Cardiac septum (tissue), 1 donor: Measurements from ENCODE around the gene CDC42BPG. TPM values are rescaled to one million over a fixed set of nuclear protein-coding genes. Genes with fewer than 3 reads are reported as not detected.

Experiments used
- DNase-seq: peaks from one replicate; pipeline ENCODE4 v3.0.0-alpha.2; 2020; ENCODE audit warnings: low spot score
- intact Hi-C: fragments of 100-400 bp; cut with DNase I; formaldehyde crosslinking; loops from one replicate; pipeline ENCODE4 v1.14.0; 2022
- long read RNA-seq: library from polyadenylated mRNA; unstranded; transcript quantifications from one replicate; pipeline ENCODE4 v2.0.0, GENCODE V29; 2021
- total RNA-seq: library from RNA; stranded (reverse); fragmentation: NEBNext Ultra II Directional; extraction: Animal tissue kit (Norgen Biotek cat#: 25700); gene quantifications from one replicate; pipeline ENCODE4 v1.2.1, GENCODE V29; 2021
- donor health status: DM: no; HTN: no; CAD: no.

Gene CDC42BPG, protein sequence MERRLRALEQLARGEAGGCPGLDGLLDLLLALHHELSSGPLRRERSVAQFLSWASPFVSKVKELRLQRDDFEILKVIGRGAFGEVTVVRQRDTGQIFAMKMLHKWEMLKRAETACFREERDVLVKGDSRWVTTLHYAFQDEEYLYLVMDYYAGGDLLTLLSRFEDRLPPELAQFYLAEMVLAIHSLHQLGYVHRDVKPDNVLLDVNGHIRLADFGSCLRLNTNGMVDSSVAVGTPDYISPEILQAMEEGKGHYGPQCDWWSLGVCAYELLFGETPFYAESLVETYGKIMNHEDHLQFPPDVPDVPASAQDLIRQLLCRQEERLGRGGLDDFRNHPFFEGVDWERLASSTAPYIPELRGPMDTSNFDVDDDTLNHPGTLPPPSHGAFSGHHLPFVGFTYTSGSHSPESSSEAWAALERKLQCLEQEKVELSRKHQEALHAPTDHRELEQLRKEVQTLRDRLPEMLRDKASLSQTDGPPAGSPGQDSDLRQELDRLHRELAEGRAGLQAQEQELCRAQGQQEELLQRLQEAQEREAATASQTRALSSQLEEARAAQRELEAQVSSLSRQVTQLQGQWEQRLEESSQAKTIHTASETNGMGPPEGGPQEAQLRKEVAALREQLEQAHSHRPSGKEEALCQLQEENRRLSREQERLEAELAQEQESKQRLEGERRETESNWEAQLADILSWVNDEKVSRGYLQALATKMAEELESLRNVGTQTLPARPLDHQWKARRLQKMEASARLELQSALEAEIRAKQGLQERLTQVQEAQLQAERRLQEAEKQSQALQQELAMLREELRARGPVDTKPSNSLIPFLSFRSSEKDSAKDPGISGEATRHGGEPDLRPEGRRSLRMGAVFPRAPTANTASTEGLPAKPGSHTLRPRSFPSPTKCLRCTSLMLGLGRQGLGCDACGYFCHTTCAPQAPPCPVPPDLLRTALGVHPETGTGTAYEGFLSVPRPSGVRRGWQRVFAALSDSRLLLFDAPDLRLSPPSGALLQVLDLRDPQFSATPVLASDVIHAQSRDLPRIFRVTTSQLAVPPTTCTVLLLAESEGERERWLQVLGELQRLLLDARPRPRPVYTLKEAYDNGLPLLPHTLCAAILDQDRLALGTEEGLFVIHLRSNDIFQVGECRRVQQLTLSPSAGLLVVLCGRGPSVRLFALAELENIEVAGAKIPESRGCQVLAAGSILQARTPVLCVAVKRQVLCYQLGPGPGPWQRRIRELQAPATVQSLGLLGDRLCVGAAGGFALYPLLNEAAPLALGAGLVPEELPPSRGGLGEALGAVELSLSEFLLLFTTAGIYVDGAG (N-terminal part only)
- 1.2 TPM for total RNA-seq
- long read RNA-seq, result 0 reads

DNA sequence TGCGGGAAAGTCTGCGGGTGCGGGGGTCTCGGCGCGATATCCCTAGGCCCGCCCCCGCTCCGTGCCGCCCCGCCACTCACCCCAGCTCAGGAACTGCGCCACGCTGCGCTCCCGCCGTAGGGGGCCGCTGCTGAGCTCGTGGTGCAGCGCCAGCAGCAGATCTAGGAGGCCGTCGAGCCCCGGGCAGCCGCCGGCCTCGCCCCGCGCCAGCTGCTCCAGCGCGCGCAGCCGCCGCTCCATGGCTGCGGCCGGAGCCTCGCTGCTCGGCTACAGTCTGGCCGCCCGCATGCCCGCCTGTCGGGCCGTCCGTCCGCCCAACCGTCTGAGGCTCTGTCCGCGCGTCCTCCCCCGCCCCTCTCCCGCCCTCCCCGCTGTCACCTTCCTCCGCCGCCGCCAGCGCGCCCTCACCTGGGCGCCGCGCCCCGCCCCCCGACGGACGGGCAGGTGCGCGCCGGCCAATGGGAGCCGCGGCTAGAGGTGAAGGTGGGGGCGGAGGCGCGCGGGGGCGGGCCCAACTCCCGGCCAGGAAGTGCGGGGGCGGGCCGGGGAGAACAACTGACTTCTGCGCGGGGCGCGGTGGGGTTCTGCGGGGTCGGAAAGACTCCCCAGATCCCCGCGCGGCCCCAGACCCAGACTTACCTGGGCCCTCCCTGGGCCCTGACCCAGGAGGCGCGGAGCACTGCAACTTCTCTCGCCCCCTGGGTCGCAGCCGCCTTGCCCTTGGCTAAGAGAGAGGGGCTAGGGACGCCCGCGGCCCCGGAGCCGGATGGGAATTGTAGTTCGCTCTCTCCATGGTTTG lies at the start of gene CDC42BPG:
Gene CDC42BPG (minus strand): TSS at position 324 of the 799 bp plus-strand sequence. CDS start 84 bp downstream, at position 240.
- no peak for DNase-seq
- intact Hi-C loops, result loop anchor here (5.0 to 10.0 kb wide), 2 partner anchors 168 to 230 kb away; partner anchors contain the start of gene ARL2

DNA sequence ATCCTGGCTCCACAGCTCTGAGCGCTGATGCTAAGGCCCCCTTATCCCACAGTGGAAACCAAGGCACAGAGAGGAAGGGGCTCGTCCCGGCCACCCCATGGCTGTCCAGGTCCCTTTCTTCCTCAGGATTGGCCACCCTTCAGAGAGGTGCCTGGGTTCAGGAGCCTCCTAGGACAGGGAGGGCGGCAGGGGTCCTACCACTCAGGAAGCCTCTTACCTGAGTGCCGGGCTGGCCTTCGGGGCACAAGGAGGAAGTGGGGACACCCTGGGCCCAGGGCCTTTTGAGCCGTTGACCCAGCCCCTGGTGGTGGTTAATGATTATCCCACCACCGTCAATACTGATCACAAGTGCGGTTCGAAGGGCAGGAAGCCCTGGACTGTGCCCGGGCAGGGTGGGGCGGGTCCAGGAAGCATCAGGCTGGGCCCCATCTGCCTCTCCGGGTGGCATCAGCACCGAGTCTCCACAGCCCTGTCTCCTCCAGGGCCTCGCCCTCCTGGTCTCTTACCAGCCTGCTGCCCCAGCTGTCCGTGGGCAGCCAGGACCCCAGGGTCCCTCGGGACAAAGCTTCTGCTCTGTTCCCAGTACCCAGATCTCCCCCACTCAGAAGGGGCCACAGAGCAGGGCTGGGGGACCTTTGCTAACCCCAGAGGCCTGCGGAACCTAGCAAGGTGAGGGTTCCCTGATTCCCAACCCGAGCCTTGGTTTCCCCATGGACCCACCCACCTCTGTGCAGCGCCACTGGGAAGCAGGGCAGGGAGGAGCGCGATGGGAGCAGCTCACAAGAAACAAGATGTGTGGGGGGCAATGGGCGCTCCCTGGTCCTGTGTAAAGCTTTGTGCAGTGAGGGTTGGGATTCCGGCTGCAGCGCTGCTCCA lies 49.0 kb upstream of the CDC42BPG start:
- DNase-seq, result no peak
- intact Hi-C loops, result loop anchor here (1.0 kb wide), 1 partner anchor 46 kb away; no protein-coding TSS in a partner anchor

DNA sequence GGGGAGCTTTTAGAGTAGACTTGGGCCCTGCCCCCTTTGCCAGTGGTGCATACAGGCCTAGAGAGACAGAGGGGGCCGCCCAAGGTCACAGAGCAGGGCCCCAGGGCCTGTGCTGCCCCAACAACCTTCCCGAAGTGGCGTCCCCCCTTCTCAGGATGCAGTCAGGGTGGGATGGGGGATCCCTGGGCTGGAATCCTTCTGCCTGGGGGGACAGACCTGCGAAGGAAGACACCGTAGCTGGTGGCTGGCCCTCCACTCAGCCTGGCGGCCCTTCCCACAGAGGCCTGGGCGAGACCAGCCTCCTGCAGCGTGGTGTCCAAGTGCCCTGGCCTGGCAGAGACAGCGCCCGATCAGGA lies 48.4 kb upstream of the CDC42BPG start:
- DNase-seq, result no peak
- intact Hi-C loops, result no loop called here

DNA sequence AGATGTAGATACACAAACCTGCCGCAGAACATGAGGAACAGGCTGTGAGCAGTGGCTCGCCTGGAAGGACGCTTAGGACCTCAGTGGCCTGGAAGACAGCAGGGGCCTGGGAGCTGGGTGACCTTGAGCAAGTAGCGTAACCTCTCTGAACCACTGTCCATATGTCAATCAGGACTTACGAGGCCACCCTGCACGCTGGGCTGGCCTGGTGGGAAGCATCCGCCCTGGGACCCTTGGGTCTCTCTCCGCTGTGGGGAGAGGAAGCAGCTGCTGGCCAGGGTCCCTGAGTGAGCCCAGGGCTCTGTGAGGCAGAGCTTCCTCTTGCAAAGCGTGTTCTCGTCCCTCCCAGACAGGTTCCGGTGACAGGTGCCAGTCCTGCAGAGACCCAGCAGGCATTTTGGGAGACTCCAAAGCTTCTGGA lies 48.0 kb upstream of the CDC42BPG start:
- no peak for DNase-seq
- intact Hi-C loops, result no loop called here

DNA sequence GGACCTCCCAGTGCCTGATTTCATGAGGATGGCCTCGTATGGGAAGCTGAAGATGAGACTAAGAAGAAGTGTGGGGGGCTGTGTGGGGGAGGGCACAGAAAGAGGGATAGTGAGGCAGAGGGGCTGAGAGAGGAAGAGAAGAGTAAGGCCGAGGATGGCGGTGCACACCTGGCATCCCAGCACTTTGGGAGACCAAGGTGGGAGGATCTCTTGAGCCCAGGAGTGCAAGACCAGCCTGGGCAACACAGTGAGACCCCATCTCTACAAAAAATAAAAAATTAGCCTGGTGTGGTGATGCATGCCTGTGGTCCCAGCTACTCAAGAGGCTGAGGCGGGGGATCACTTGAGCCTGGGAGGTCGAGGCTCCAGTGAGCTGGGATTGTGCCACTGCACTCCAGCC lies 47.4 kb upstream of the CDC42BPG start:
- intact Hi-C loops, result no loop called here

DNA sequence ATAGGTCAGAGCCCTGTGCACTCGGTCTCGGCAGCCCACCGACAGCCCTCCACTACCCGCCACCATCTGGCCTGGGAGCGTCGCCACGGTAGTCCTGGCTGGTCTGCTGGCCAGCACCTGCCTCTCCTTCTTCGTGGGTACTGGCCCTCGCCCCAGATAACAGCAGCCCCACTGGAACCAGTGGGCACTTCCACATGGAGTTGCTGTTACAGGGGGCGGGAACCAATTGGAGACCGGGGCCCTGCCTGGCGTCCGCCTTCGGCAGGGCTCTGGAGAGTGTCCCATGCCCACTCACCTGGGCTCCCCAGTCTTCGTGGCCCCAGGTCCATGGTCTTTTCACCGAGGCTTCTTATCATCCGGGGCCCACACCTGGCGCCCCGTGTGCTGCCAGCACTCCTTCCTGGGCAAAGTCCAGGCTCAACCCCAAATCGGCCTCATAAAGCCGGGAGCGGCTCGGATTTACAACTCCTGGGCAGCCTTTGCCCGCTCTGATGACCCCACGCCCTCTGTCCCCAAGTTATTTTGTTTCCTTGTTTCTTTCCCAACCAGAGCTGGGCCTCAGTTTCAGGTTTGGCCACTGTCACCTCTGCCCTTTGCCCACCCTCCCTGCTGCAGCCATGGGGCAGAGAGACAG lies 46.9 kb upstream of the CDC42BPG start:
- intact Hi-C loops, result no loop called here
- DNase-seq, result no peak

More for the DNA sequence above, 47.4 kb upstream of the CDC42BPG start:
- no peak for DNase-seq

DNA sequence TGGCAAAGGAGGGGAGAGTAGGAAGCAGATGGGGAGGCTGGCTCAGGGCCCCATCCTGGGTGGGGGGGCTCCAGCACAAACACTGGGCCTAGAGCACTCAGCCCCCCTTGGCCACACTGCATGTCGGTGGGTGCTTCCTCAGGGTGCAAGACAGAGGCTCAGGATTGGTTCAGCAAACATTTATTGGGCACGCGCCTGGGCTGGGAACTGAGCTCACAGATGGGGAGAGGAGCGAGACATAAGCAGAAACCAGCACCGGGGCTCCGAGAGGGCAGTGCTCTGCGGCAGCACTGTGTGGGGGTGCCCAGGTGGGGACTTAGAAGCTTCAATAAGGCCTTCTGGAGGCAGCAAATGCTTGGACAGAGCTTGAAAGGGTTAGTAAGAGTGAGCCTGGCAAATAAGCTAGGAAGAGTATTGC lies 46.1 kb upstream of the CDC42BPG start:
- no peak for DNase-seq
- intact Hi-C loops, result no loop called here

DNA sequence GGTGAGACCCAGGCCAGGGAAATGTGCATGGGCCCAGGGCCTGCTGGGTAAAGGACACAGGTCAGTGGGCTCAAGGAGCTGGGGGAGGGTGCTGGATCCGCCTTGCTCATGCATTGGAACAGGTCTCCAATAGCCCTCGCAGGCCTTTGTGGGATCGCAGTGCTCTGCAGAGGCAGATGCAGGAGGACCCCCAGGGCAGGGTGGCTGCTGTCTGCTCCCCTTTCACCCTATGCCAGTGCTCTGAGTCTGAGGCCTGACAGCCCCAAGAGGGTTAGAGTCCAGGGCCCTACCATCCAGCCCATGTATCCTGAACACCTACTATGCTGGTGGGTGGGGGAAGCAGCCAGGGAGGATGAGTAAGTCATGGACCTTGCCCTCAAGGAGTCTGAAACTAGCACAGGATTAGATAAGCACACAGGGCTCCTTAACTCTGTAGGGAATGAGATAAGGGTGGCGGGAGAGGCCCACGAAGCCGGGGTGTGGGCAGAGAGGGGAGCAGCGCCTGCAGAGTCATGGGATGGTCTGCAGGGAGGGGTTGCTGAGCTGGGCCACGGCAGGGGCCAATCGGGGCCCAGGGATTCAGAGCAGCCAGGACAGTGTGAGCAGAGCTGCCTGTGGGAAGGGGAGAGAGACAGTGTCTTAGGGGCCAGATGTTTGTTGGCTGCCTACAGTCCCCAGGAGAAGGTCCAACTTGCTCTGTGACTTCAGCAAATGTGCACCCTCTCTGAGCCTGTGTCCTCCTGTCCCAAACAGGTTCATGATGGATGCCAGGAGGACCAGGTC lies 44.5 kb upstream of the CDC42BPG start:
- intact Hi-C loops, result no loop called here
- no peak for DNase-seq

DNA sequence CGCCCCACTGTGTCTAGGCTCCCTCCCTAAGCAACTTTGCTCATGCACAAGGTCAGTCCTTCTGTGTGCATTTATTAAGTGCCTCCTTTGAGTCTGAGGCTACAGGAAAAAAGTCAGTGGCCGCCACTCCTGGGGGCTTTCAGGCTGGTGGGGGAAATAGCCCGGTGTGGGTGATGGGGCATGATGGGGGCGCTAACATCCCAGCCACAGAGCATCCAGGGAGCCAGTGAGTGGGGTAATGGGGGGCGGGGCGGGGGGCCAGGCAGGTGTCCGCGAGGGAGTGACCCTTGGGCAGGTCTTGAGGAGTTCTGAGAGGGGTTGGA lies 43.9 kb upstream of the CDC42BPG start:
- intact Hi-C loops, result no loop called here

DNA sequence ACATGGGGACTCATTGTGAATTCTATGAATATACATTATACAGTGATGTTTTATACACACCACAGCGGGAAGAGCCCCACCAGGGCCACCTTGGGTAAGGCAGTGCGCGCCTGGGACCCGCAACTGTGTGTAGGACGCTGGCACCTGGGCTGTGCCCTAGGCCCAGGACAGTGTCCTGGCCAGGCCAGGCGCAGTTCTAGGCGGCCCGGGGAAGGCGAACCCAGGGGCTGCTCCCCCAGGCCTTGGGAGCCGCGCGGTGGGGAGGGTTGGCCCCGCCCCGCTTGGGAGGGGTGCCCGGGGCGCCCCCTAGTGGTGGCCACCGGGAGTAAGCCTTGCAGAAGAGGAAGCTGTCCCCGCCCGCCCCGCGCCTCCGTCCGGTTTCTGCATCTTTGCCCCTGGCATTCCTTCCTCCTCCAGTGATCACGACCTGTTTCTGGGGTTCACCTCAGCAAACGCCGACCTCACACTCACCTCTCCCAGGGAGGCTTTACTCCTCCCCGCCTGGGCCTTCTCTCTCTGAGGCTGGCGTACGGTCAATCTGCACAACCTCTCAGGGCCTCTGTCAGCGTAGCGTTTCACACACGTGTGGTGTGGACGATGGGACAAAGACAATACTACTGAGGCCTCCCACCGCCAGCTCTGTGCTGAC lies 43.4 kb upstream of the CDC42BPG start:
- intact Hi-C loops, result no loop called here
- peak; percentile 94 for DNase-seq

More for the DNA sequence above, 43.9 kb upstream of the CDC42BPG start:
- no peak for DNase-seq

DNA sequence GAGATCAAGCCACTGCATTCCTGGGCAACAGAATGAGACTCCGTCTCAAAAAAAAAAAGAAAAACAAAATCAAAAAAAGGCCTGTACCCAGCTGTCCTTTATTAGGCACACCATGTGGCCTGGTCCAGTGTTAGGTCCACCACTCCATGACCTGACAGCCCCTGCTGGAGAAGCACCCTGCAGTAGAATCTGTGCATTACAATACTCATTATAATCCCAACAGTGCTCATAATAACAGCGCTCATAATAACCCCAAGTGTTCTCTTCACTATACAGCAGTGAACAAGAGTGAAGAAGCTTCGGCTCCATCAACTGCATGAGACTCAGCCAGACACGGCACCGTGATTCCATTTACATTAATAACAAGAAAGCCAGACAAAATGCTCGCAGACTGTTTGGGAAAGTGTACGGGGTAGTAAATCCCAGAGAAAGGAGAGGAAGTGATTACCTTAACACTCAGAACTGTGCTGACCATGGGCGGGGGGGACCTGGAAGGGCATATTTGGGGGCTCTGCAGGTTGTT lies 42.8 kb upstream of the CDC42BPG start:
- no peak for DNase-seq
- intact Hi-C loops, result no loop called here

DNA sequence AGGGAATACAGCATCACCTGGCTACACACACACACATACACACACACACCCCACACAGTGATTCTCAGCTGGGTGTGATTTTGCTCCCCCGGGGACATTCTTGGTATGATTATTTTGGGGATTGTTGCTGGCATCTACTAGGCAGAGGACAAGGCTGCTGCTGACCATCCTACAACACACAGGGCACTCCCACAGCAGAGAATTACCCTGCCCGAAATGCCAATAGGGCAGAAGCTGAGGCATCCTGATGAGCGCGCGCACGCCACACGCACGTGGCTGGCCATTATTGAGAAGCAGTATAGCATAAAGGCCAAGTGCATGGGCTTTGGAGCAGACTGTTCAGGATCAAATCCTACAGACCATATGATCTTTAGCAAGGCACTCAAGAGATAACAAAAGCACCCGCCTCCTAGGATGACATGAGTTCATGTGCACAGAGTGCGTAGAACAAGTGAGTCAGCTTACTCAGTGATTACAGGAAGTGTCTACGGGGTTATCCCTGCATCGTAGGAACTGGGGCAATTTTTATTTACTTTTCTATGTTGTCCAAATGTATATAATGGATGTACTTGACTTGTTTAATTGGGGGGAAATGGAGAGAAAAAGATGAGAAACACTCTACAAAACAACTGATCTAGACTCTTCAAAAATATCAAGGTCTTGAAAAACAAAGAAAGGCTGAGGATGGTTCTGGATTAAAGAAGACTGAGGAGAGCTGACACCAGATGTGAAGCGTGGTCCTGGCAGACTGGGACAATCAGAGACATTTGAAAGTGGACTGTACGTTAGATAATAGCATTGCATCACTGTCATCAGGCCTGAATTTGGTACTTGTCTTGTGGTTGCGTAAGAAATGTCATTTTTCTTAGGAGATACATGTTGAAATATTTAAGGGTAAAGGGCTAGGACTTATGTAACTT lies 41.2 kb upstream of the CDC42BPG start:
- no peak for DNase-seq
- intact Hi-C loops, result no loop called here

DNA sequence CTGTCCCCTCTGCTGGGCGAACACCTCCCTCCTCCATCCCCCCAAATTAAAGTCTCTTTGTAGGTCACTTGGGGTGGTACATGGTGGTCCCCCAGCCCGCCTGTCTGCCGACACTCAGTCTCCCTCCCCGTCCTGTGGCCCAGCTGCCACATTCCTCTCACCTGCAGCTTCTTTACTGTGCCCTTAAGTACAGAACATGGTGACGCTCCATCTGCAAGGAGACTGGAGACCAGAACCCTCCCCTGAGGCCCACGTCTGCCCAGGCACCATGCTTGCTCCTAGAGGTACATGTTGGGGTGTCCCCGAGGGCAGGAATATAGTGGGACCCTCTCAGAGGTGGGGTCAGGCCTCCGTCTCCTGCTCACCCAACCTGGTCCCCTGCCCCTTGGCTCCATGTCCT lies 39.6 kb upstream of the CDC42BPG start:
- intact Hi-C loops, result no loop called here
- no peak for DNase-seq

DNA sequence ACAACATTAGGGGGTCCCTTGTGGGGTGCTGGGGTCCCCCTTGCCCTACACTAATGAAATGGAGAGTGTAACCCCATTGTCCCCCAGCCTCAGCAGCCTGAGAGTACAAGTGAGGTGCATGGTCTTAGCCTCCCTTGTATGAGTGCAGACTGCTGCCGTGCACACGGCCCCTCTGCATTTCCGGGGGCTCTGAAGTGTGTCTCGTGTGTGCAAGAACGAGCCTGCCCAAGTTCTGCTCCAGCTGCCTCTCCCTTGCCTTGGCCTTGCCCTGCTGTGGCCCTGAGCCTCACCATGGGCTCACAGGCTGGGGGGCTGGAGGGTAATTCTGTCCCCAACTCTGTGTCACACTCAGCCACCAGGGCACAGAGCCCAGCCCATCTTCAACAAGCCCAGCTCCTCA lies 39.1 kb upstream of the CDC42BPG start:
- DNase-seq, result no peak
- intact Hi-C loops, result no loop called here

DNA sequence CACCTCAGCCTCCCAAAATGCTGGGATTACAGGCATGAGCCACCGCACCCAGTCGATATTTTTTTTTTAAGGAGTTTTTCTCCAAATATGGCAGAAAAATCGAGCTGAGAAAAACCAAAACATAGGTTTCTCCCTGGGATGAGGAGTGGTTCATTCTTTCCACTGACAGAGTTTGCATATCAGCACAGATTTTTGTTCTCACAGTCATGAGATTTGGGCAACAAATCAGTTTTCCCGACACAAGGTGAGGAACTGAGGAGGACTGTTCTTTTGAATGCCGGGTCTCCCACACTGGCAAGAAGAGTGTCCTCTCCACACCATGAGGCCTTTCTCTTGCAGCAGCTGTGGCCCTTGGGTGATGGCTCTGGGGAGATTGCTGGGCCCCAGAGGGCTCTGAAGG lies 37.8 kb upstream of the CDC42BPG start:
- intact Hi-C loops, result no loop called here
- no peak for DNase-seq
